NAMALWA (cell line): Measurements from ENCODE around the gene SUB1.
"Not testable (repeated sequence)": the region's sequence is repeated elsewhere in the genome, so short reads cannot be mapped to it uniquely, and the experiment has no call there.

ENCODE experiments used
- DNase-seq: peaks from one replicate; pipeline ENCODE4 v3.0.0-alpha.2; 2015; ENCODE audit warnings: low spot score

Gene SUB1

GRCh38 chr5:32585446-32586275 is at the start of gene SUB1:
Gene SUB1 (plus strand): TSS chr5:32585557. CDS start chr5:32588513, 2,956 bp downstream.
- peak; percentile 96 for DNase-seq

DNA sequence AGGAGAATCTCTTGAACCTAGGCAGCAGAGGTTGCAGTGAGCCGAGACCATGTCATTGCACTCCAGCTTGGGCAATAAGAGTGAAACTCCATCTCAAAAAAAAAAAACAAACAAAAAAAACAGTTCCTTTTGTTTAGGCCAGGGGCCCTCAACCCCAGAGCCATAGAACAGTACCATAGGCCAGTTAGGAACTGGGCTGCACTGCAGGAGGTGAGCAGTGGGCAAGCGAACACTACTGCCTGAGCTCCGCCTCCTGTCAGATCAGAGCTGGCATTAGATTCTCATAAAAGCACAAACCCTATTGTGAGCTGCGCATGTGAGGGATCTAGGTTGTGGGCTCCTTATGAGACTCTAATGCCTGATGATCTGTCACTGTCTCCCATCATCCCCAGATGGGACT is 49.1 kb upstream of the SUB1 start:
- no peak for DNase-seq

DNA sequence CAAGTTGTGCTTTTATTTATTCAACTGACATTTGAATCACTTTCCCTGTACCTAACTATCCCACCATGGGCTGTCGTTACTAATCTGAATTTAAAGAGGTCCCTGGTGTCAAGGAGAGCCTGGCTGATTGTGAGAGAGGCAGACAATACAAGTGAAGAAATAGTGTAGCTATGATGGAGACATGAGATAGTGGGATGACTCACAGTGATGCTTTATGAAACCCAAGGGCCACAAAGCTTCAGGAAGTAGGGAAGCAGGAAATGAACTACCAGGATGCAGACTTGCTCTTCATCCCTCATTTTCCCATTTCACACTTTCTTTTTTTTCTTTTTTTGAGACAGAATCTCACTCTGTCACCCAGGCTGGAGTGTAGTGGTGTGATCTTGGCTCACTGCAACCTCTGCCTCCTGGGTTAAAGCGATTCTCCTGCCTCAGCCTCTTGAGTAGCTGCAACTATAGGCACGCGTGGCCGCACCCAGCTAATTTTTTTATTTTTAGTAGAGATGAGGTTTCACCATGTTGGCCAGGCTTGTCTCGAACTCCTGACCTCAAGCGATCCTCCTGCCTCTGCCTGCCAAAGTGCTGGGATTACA is 47.8 kb upstream of the SUB1 start:
- not testable (repeated sequence) for DNase-seq

DNA sequence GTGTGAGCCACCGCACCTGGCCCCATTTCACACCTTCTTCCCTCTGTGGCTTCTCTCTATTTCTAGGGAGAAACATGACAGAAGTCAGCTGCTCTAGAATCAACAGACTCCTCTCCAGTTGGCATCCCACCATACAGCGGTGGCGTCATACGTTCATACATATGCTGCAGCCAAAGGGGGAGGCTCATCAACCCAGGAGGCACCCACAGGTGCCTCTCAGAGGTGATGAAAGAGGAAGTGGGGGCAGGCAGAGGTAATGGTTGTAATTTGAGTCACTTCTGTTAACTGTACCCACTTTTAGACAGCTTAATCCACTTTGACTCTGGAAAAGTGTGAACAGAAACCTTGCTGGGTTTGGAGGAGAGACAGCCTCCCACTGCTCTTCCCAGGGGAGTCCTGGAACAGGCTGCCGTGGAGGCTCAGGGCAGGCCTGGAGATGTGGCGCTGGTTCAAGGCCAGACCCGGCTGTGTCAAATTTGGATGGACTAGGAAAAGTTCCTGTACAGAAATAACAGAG is 47.3 kb upstream of the SUB1 start:
- peak; percentile 74 for DNase-seq

DNA sequence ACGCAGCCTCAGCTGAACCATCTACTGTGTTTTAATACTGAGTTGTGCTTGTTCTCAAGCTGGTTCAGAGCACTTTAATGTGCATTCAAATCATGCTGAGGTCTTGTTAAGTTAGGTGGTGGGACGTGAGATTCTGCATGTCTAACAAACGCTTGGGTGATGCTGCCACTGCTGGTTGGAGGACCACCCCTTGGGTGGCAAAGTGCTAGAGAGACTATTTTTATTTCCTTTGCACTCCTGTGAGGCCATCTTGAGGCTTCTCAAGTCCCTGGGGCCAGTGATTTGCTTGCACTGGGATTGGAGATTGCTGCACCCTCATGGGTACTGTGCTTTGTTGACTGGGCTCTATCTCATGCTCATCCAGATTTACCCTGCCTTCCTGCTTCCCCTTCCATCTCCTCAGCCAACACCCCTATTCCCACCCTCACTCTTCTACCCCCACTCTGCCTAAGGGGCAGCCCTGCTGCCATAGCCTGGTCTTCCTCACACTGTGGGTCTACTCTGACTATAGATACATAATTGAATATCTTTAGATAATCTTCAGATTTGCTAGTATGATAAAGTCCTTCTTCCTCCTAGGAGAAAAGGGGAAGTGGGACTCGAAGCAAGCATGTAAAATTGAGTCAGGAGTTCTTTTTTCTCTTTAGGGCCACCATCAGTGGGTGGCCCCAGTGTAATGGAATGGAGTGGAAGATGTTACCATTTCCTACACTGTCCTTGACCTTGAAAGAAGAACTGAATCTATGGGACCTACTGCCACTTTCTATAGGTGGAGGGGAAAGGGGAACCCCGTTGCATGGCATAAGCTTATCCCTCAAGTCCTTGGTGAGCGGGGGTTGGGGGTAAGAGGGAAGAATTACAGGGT is 45.1 kb upstream of the SUB1 start:
- DNase-seq = peak; percentile 27

DNA sequence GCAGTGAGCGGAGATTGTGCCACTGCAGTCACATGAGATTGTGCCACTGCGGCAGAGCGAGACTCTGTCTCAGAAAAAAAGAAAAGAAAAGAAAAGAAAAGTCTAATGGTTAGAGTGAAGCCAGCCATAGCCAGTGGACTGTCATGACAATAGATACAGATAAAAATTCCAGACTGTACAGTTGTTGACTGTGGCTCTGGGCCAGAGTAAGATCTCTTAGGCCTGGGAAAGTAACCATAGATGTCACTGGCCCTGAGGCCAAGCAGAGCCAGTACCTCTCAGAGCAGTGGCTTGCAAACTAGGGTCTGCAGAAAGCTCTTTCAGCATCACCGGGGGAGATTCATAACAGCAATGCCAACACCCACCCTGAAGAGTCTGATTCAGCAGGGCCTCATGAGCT is 44.1 kb upstream of the SUB1 start:
- no peak for DNase-seq

GRCh38 chr5:32542216-32543059 is 42.9 kb upstream of the SUB1 start:
- no peak for DNase-seq

DNA sequence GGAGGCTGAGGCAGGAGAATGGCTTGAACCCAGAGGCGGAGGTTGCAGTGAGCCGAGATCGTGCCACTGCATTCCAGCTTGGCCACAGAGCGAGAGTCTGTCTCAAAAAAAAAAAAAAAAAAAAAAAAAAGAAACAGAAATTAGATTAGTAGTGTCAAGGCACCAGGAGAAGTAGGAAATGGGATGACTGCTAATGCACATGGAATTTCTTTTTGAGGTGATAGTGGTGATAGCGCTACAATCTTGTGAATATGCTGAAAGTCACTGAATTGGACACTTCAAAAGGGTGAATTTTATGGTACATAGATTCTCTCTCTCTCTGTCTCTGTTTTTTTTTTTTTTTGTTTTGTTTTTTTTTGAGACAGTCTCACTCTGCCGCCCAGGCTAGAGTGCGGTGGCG is 42.1 kb upstream of the SUB1 start:
- no peak for DNase-seq

- no peak for DNase-seq
These were observed 40.1 kb upstream of the SUB1 start for GRCh38 chr5:32545102-32545800.

DNA sequence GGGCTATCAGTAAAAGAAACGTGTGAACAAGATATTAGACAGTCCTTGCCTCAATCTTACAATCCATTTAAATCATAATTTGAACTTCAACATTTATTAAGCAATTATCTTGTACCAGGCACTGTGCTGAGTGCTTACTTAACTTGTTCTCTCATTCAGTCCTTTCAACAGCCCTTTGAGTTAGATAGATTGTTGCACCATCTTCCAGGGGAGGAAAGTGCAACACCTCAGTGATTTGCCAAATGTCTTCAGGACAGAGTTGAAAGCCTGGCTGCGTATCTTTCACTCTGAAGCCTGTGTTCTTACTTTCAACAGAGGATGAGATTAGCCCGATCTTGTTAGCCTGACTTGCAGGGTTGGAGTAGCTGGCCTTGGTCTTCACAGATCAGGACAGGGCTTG is 34.2 kb upstream of the SUB1 start:
- no peak for DNase-seq

DNA sequence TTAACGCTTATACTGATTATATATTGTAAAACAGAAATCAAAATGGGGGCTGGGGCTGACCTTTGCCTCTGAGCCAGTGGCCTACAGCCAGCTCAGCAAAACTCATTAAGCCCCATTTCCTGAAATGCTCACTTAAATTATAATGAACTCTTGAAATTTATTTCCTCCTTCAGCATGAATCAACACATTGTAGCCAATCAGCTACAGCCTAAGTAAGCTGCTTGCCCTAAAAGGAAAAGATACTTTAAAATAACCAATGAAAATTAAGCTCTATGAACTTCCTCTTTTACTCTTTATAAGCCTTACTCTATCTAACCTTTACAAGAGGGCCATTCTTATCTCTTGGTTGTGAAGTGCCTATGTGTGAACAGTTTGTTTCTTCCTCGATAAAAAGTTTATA is 33.5 kb upstream of the SUB1 start:
- DNase-seq = no peak

DNA sequence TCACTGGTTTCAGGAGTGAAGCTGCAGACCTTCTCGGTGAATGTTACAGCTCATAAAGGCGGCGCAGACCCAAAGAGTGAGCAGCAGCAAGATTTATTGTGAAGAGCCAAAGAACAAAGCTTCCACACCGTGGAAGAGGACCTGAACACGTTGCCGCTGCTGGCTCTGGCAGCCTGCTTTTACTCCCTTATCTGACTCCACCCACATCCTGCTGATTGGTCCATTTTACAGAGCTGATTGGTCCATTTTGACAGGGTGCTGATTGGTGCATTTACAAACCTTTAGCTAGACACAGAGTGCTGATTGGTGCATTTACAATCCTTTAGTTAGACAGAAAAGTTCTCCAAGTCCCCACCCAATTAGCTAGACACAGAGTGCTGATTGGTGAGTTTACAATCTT is 32.9 kb upstream of the SUB1 start:
- DNase-seq = not testable (repeated sequence)

DNA sequence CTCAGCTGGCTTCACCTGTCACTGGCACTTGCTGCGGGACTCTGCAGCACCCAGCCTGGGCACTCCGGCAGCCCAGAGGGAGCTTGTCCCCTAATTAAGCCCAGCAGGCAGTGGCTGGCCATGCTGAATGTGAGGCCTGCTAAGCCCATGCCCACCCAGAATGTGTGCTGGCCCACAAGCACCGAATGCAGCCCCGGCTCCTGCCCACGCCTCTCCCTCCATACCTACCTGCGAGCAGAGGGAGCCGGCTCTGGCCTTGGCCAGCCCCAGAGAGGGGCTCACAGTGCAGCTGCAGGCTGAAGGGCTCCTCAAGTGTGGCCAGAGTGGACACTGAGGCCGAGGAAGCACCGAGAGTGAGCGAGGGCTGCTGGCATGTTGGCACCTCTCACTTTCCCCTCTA is 32.4 kb upstream of the SUB1 start:
- no peak for DNase-seq

- DNase-seq = not testable (repeated sequence)
These were observed 31.1 kb upstream of the SUB1 start for GRCh38 chr5:32554181-32554780.

DNA sequence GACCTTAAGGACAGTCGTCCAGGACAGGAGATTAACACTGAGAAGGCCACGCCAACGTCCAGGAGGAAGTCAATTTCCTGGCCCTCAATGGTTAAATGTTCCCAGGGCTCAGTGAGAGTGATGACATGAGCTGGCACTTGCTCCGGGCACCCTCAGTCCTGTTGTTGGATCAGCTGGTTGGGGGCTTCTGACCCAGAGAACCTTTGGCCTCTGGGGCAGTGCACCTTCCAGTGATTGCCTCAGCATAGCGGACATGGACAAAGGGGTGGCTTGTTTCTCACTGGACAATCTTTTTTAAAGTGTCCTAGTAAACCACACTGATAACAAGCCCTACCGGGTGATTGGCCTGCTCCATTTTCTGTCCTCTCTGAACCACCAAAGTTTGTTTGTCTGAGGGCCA is 28.8 kb upstream of the SUB1 start:
- not testable (repeated sequence) for DNase-seq

GRCh38 chr5:32559411-32559810 is 25.9 kb upstream of the SUB1 start:
- no peak for DNase-seq

DNA sequence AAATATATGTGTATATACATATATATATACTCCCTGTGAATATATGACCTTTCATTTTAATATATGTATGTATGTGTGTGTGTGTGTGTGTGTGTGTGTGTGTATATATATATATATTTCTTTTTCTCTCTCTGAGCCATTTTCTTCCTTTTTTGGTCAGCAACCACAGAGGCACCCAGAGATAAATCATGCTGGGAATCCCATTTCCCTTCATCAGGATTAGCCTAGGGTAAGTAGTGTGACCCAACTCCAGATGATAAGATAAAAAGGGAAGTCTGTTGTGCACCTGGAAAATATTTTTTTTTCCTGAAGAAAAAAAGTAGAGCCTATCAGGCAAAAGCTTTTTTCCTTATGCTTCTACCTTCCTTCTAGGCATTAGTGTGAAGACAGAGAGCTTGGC is 25.4 kb upstream of the SUB1 start:
- no peak for DNase-seq

DNA sequence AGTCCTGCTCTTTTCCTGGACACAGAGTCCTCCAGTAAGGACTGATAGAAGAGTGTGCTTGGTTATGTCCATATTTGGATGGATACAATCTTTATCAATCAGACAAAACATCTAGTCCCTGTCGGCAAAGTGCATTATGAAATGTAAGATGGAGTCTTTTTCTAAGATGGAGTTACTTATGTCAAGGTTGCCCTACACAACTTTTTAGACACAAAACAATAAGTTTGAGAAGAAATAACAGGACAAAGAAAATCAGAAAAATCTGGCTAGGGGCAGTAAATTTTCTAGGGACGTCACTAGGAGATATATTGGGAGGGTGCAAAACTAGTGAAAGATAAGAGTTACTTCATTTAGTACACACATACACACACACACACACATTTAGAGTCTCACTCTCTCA is 23.3 kb upstream of the SUB1 start:
- DNase-seq = no peak

GRCh38 chr5:32562843-32563242 is 22.5 kb upstream of the SUB1 start:
- DNase-seq = no peak

DNA sequence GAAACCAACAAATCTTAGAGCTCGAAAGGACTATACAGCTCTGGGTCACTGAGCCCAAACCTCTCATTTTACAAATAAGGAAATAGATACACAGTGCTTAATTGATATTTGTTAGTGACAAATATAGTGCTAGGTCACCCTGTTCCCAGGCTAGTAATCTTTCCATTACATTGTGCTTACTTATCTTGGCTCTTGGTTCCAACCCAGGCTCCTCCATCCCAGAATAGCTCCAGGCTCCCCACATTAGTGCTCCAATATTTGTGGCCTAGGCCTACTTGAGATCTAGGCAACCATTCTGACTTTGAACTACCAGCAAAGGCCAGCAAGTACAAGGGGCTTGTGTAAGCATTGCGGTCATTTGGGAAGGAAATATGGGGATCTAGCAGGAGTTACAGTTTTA is 21.7 kb upstream of the SUB1 start:
- DNase-seq = no peak

- DNase-seq = no peak
These were observed 20.2 kb upstream of the SUB1 start for GRCh38 chr5:32565145-32565544.
